CD14-positive monocyte (primary cell): ENCODE results near the gene CCL11. TPM values are rescaled to one million over a fixed set of nuclear protein-coding genes. Genes with fewer than 3 reads are reported as not detected.
A peak's percentile ranks its signal among the peaks of the same experiment; 100 is the strongest.

Source experiments
- DNase-seq, 3 donors: peaks; one replicate each; pipeline ENCODE4 v3.0.0-alpha.2; 2011 to 2022
- H2AFZ ChIP-seq: 2 replicates; pipeline ENCODE4 v1.6.0; 2012; ENCODE audit warnings: mild to moderate bottlenecking, low read depth, low read length, inconsistent platforms; ENCODE audit not compliant: insufficient read depth, poor library complexity, severe bottlenecking
- H3K27ac ChIP-seq, 2 donors: 1 replicate in 1 of 2; 2 replicates in 1 of 2; pipeline ENCODE4 v1.5.1; 2012 to 2013; ENCODE audit warnings: low read length in 2 of 2, control low read depth in 1 of 2, inconsistent platforms in 1 of 2, low read depth in 1 of 2, mild to moderate bottlenecking in 1 of 2
- H3K27me3 ChIP-seq, 2 donors: one replicate each; pipeline versions ENCODE4 v1.6.0 to v1.6.1; 2011 to 2013; ENCODE audit warnings: low read length in 2 of 2; ENCODE audit not compliant: control insufficient read depth in 2 of 2, insufficient read depth in 2 of 2
- H3K36me3 ChIP-seq, 2 donors: replicated peaks in 1 of 2; 1 replicate in 1 of 2; 2 replicates in 1 of 2; pipeline versions ENCODE4 v1.5.1 to v1.6.1; 2012 to 2013; ENCODE audit warnings: low read length in 2 of 2, control low read depth in 1 of 2, inconsistent platforms in 1 of 2, mild to moderate bottlenecking in 1 of 2; ENCODE audit not compliant: insufficient read depth in 2 of 2, control insufficient read depth in 1 of 2
- H3K4me1 ChIP-seq, 2 donors: 1 replicate in 1 of 2; 2 replicates in 1 of 2; pipeline versions ENCODE4 v1.5.1 to v1.6.1; 2012 to 2013; ENCODE audit warnings: low read length in 2 of 2, control low read depth in 1 of 2, inconsistent platforms in 1 of 2, mild to moderate bottlenecking in 1 of 2, moderate library complexity in 1 of 2; ENCODE audit not compliant: insufficient read depth in 2 of 2, control insufficient read depth in 1 of 2
- H3K4me2 ChIP-seq: replicated peaks from 2 replicates; pipeline ENCODE3; 2012; ENCODE audit warnings: low read length, moderate library complexity, mild to moderate bottlenecking; ENCODE audit not compliant: poor library complexity, severe bottlenecking; ENCODE audit errors: extremely low read depth
- H3K4me3 ChIP-seq, 3 experiments: fragments of 200-600 bp in 1 of 3; sonication (generic) in 1 of 3; replicated peaks in 1 of 3; 1 replicate in 2 of 3; 2 replicates in 1 of 3; pipeline ENCODE4 v1.5.1; 2011 to 2013; ENCODE audit warnings: low read length in 3 of 3, mild to moderate bottlenecking in 3 of 3, control low read depth in 2 of 3, low read depth in 2 of 3, inconsistent platforms in 1 of 3, moderate library complexity in 1 of 3
- H3K79me2 ChIP-seq: 2 replicates; pipeline ENCODE4 v1.6.0; 2012; ENCODE audit warnings: mild to moderate bottlenecking, control low read depth, inconsistent platforms, low read length, moderate library complexity; ENCODE audit not compliant: insufficient read depth
- H3K9ac ChIP-seq: 2 replicates; pipeline ENCODE4 v1.6.0; 2017; ENCODE audit warnings: low read length, mild to moderate bottlenecking; ENCODE audit not compliant: insufficient read depth, poor library complexity, severe bottlenecking
- H3K9me3 ChIP-seq, 2 donors: replicated peaks in 1 of 2; 1 replicate in 1 of 2; 2 replicates in 1 of 2; pipeline versions ENCODE4 v1.5.1 to v1.6.1; 2012 to 2013; ENCODE audit warnings: low read length in 2 of 2, control low read depth in 1 of 2; ENCODE audit not compliant: control insufficient read depth in 1 of 2, insufficient read depth in 1 of 2
- H4K20me1 ChIP-seq: 2 replicates; pipeline ENCODE4 v1.6.0; 2012; ENCODE audit warnings: mild to moderate bottlenecking, low read length, control low read depth, moderate library complexity; ENCODE audit not compliant: insufficient read depth
- H3K27ac Mint-ChIP-seq, 7 donors: one replicate each; pipeline ENCODE4 v1.8.0; 2020; ENCODE audit warnings: mild to moderate bottlenecking in 7 of 7, mixed read lengths in 7 of 7, moderate library complexity in 6 of 7, inconsistent platforms in 2 of 7
- H3K27me3 Mint-ChIP-seq, 3 donors: one replicate each; pipeline ENCODE4 v1.8.0; 2021 to 2022; ENCODE audit warnings: low read depth in 3 of 3, mild to moderate bottlenecking in 3 of 3, mixed read lengths in 3 of 3, moderate library complexity in 3 of 3, inconsistent platforms in 1 of 3
- H3K36me3 Mint-ChIP-seq, 2 donors: one replicate each; pipeline ENCODE4 v1.8.0; 2020; ENCODE audit warnings: mixed read lengths in 2 of 2, inconsistent platforms in 1 of 2, mild to moderate bottlenecking in 1 of 2
- H3K4me1 Mint-ChIP-seq: one replicate; pipeline ENCODE4 v1.8.0; 2020; ENCODE audit warnings: mild to moderate bottlenecking, mixed read lengths
- H3K4me3 Mint-ChIP-seq, 2 donors: one replicate each; pipeline ENCODE4 v1.8.0; 2020; ENCODE audit warnings: mild to moderate bottlenecking in 2 of 2, mixed read lengths in 2 of 2, moderate library complexity in 1 of 2
- H3K9me3 Mint-ChIP-seq, 7 donors: one replicate each; pipeline ENCODE4 v1.8.0; 2020 to 2022; ENCODE audit warnings: mixed read lengths in 7 of 7, mild to moderate bottlenecking in 6 of 7, moderate library complexity in 6 of 7, inconsistent platforms in 2 of 7
- WGBS: methylation state at CpG from one replicate; pipeline ENCODE4 v1.1.5; 2013; ENCODE audit warnings: missing lambda C conversion rate; ENCODE audit not compliant: insufficient coverage; 5-methylcytosine and 5-hydroxymethylcytosine counted together
- intact Hi-C, 2 donors: fragments of 100-400 bp; cut with micrococcal nuclease; formaldehyde crosslinking; loops; one replicate each; pipeline versions ENCODE4 v1.15.0 to v1.15.1; 2023
- polyA plus RNA-seq, 3 donors: library from polyadenylated mRNA; depleted of rRNA in 1 of 3; unstranded in 2 of 3; stranded (reverse) in 1 of 3; fragments of 300-500 nt in 2 of 3; fragments of >200 nt in 1 of 3; fragmentation: Illumina TruSeq in 2 of 3; gene quantifications; 1 replicate in 2 of 3; 2 replicates in 1 of 3; pipeline ENCODE4 v1.2.3, GENCODE V29; 2012 to 2021
- TF ChIP-seq, protein P1 (sequence below): fragments of 200-600 bp; IDR thresholded peaks from one replicate; pipeline ENCODE4 v1.8.0; 2022; ENCODE audit warnings: antibody characterized with exemption, mild to moderate bottlenecking

CCL11 gene
- polyA plus RNA-seq, 3 donors, result not detected

DNA sequence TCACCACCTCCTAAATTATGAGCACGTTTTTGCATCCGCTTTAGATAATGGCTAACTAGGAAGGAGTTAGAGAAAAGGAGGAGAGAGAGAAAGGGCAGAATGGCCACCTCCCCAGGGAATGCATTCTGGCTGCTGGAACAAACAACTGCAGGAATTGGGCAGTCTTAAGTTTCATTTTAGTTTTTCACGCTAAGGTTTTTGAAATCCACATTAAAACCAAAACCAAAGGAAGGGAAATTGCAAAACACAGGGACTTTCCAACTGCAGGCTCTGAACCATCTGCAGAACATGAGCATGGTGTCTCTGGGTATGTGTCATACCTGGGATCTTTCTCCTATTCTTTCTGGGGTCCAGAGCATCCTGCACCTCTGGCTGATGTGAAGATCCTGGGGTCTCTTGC, 21.6 kb downstream of the CCL11 start:
- Mint-ChIP-seq H3K27me3 (no peaks in the 10 kb centered on the region), H3K4me3 (peak overlapping the region; percentile 6 to 68), H3K36me3 (no peaks in the 10 kb centered on the region), H3K27ac (peak overlapping the region; percentile 80 to 94 (median 90)), H3K9me3 (no peaks in the 10 kb centered on the region), H3K4me1 (peaks cover 54% of the 10 kb centered on the region)
- no peaks in the 10 kb centered on the region for H4K20me1 ChIP-seq
- no peaks in the 10 kb centered on the region for H3K79me2 ChIP-seq
- peak overlapping the region in 1 of 3 experiments; percentile 34 for H3K4me3 ChIP-seq
- no peaks in the 10 kb centered on the region for H3K27me3 ChIP-seq
- H3K27ac ChIP-seq, result peak overlapping the region in 1 of 2 donors; percentile 77
- peak overlapping the region; percentile 42 for H3K4me2 ChIP-seq
- H3K36me3 ChIP-seq, result no peaks in the 10 kb centered on the region
- peaks cover 46 to 51% of the 10 kb centered on the region in 2 donors for H3K4me1 ChIP-seq
- H2AFZ ChIP-seq, result no peak overlapping the region
- TF ChIP-seq, protein P1, sequence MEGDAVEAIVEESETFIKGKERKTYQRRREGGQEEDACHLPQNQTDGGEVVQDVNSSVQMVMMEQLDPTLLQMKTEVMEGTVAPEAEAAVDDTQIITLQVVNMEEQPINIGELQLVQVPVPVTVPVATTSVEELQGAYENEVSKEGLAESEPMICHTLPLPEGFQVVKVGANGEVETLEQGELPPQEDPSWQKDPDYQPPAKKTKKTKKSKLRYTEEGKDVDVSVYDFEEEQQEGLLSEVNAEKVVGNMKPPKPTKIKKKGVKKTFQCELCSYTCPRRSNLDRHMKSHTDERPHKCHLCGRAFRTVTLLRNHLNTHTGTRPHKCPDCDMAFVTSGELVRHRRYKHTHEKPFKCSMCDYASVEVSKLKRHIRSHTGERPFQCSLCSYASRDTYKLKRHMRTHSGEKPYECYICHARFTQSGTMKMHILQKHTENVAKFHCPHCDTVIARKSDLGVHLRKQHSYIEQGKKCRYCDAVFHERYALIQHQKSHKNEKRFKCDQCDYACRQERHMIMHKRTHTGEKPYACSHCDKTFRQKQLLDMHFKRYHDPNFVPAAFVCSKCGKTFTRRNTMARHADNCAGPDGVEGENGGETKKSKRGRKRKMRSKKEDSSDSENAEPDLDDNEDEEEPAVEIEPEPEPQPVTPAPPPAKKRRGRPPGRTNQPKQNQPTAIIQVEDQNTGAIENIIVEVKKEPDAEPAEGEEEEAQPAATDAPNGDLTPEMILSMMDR, result no peak
- intact Hi-C loops, result loop anchor here in 1 of 2 donors (2.0 to 10.0 kb wide), 3 partner anchors 54 to 65 kb away; partner anchors contain the start of gene CCL1
- peak; percentile 66 to 94 (median 76) for DNase-seq
- WGBS, result no CpG with 5 or more reads among the region's 3 CpGs
- H3K9me3 ChIP-seq, result no peaks in the 10 kb centered on the region
- H3K9ac ChIP-seq, result peak overlapping the region; percentile 11

DNA sequence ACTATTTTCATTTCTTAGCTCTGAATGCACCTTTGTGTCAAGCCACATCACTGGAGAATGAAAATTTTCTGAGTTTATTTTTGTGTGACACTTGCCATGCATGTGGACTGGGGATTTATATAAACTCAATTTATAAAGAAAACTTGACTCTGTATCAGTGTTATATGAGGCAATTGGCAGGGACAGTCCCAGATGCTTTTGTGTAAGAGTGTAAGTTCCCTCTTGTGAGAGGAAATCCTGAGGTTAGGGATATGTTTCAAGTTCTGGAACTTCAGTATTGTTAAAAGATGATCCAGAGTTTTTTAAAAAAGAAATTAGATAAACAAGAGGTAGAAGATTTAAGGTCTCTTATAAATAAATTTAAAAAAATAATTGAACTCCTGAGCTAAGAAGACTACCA, 22.8 kb downstream of the CCL11 start:
- H3K4me3 Mint-ChIP-seq, result no peak overlapping the region
- peak; percentile 45 to 89 (median 64) for DNase-seq
- no peaks in the 10 kb centered on the region for H3K36me3 ChIP-seq
- no peaks in the 10 kb centered on the region for H3K79me2 ChIP-seq
- no peaks in the 10 kb centered on the region for H3K27me3 Mint-ChIP-seq
- peaks cover 42 to 46% of the 10 kb centered on the region in 2 donors for H3K4me1 ChIP-seq
- no peaks in the 10 kb centered on the region for H3K27me3 ChIP-seq
- H3K27ac Mint-ChIP-seq, result peak overlapping the region; percentile 53 to 94 (median 90)
- H3K4me3 ChIP-seq, result peak overlapping the region in 1 of 3 experiments; percentile 34
- intact Hi-C loops, result loop anchor here in 1 of 2 donors (5.0 to 10.0 kb wide), 2 partner anchors 56 to 66 kb away; partner anchors contain the start of gene CCL1
- no peak overlapping the region for H2AFZ ChIP-seq
- H3K4me1 Mint-ChIP-seq, result peaks cover 53% of the 10 kb centered on the region
- TF ChIP-seq, protein P1, result no peak
- H3K4me2 ChIP-seq, result peak overlapping the region; percentile 29
- no peaks in the 10 kb centered on the region for H3K36me3 Mint-ChIP-seq
- H3K9me3 Mint-ChIP-seq, result no peaks in the 10 kb centered on the region
- no peaks in the 10 kb centered on the region for H3K9me3 ChIP-seq
- H4K20me1 ChIP-seq, result no peaks in the 10 kb centered on the region
- H3K27ac ChIP-seq, result peak overlapping the region; percentile 33 to 77
- no peak overlapping the region for H3K9ac ChIP-seq
